Skeletal muscle satellite cell (primary cell): ENCODE results near the gene TP63.

Experiments
- H3K27me3 ChIP-seq: 2 replicates; pipeline ENCODE4 v1.7.0; 2013; ENCODE audit warnings: low read length; ENCODE audit not compliant: control insufficient read depth, insufficient read depth
- H3K36me3 ChIP-seq: 2 replicates; pipeline ENCODE4 v1.7.0; 2013; ENCODE audit warnings: mild to moderate bottlenecking, control low read depth, low read length; ENCODE audit not compliant: insufficient read depth
- H3K4me1 ChIP-seq: 2 replicates; pipeline ENCODE4 v1.7.0; 2013; ENCODE audit warnings: low read length; ENCODE audit not compliant: control insufficient read depth, insufficient read depth
- H3K4me2 ChIP-seq: 2 replicates; pipeline ENCODE4 v1.7.0; 2013; ENCODE audit warnings: mild to moderate bottlenecking, low read length
- H3K4me3 ChIP-seq: 2 replicates; pipeline ENCODE4 v1.7.0; 2013; ENCODE audit warnings: low read length
- H3K9ac ChIP-seq: 2 replicates; pipeline ENCODE4 v1.7.0; 2013; ENCODE audit warnings: mild to moderate bottlenecking, low read depth, low read length, moderate library complexity
- H3K9me3 ChIP-seq: replicated peaks from 2 replicates; pipeline ENCODE4 v1.7.0; 2013; ENCODE audit warnings: mild to moderate bottlenecking, control low read depth, low read length

TP63 gene

DNA sequence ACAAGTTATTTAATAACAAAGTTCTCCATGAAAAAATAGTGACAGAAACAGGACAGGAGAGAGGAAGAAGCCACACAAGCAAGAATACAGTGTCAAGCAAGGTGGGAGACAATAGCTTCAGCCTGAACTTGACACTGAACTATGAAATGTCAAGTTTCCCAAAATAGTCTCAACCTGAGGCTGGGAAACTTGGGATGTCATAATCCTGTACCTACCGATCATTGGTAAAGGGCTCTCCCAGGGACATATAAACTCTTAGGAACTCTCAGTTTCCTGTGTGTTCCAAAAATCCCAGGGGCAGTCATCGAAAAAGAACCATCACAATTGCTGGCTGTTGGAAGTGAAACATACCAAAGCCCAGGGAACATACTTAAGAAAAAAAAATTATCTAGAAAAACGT, 277.9 kb downstream of the TP63 start:
- Histone ChIP-seq H3K4me3 (no peak overlapping the region), H3K9ac (no peak overlapping the region), H3K9me3 (no peaks in the 10 kb centered on the region), H3K36me3 (no peaks in the 10 kb centered on the region), H3K27me3 (no peaks in the 10 kb centered on the region), H3K4me1 (peaks cover 15% of the 10 kb centered on the region), H3K4me2 (no peak overlapping the region)

DNA sequence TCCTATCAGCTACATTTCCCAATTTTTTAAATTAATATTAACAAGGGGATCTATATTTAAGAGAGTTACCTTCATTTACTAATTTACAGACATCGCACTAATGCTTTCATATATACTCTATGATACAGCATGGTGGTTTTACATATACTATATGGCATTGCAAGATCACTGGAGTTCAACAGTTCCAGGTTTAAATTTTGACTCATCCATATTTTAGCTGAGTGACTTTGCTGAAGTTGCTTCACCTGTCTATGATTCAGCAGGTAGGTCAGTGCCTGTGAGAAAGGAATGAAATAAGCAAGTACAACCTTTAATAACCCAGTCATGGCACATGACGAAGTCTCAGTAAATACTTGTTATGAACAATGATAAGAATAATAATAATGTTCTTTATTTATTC, 278.4 kb downstream of the TP63 start:
- Histone ChIP-seq H3K4me2 (no peak overlapping the region), H3K9me3 (no peaks in the 10 kb centered on the region), H3K4me1 (peaks cover 19% of the 10 kb centered on the region), H3K9ac (no peak overlapping the region), H3K27me3 (no peaks in the 10 kb centered on the region), H3K4me3 (no peak overlapping the region), H3K36me3 (no peaks in the 10 kb centered on the region)

DNA sequence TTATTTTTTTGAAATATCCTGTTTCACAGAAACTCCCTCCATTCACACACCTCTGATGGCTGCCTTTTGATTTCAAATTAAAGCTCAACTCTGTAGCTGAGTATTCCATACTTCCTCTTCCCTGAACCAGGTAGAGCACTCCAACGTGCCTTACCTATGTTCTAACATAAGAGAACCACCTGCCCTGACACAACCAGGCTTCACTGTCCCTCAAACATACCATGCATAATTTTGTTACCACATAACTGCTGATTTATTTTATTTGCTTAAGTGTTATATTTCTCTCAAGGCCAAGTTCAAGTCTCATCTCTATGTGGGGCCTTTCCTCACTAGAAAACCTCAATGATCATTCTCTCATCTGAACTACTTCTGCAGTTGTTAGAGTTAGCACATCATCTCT, 279.8 kb downstream of the TP63 start:
- no peaks in the 10 kb centered on the region for H3K27me3 ChIP-seq
- no peaks in the 10 kb centered on the region for H3K36me3 ChIP-seq
- H3K4me3 ChIP-seq, result no peak overlapping the region
- no peak overlapping the region for H3K9ac ChIP-seq
- peaks cover 26% of the 10 kb centered on the region for H3K4me1 ChIP-seq
- H3K4me2 ChIP-seq, result no peak overlapping the region
- H3K9me3 ChIP-seq, result no peaks in the 10 kb centered on the region

DNA sequence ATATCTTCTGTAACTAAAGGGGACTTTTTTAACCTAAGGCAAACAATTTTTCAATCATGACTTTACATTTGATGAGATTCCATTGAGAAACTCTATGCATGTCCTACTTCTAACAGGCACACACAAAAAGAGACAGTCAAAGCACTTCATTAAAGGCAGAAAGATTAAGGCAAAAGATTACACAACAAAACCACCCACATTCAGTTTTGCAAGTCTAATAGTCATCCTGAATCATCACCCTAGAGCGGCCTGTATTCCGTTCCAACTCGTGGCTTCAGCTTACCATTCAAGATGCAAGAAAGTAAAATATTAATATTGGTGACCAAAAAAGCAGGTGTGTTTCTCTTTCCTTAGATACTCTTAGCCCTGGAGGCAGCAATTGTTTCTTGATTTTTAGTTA, 283.6 kb downstream of the TP63 start:
- Histone ChIP-seq H3K4me3 (no peak overlapping the region), H3K9me3 (no peaks in the 10 kb centered on the region), H3K4me1 (peaks cover 21% of the 10 kb centered on the region), H3K36me3 (no peaks in the 10 kb centered on the region), H3K4me2 (peak overlapping the region; percentile 29), H3K9ac (no peak overlapping the region), H3K27me3 (no peaks in the 10 kb centered on the region)

DNA sequence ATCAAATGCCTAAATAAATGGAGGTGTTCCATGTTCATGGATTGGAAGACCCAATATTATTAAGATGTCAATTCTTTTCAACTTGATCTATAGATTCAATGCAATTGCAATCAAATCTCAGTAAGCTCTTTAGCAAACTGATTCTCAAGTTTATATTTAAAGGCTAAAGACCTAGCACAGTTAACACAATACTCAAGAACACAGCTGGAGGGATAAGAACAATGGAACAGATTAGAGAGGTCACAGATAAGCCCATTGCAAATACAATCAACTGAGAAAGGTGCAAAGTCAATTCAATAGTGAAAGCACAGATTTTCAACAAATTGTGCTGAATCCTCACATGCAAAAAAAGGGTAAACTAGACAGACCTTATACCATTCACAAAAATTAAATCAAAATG, 290.6 kb downstream of the TP63 start:
- Histone ChIP-seq H3K36me3 (no peaks in the 10 kb centered on the region), H3K9me3 (no peaks in the 10 kb centered on the region), H3K9ac (no peak overlapping the region), H3K4me2 (no peak overlapping the region), H3K4me3 (no peak overlapping the region), H3K4me1 (peaks cover 5% of the 10 kb centered on the region), H3K27me3 (no peaks in the 10 kb centered on the region)

DNA sequence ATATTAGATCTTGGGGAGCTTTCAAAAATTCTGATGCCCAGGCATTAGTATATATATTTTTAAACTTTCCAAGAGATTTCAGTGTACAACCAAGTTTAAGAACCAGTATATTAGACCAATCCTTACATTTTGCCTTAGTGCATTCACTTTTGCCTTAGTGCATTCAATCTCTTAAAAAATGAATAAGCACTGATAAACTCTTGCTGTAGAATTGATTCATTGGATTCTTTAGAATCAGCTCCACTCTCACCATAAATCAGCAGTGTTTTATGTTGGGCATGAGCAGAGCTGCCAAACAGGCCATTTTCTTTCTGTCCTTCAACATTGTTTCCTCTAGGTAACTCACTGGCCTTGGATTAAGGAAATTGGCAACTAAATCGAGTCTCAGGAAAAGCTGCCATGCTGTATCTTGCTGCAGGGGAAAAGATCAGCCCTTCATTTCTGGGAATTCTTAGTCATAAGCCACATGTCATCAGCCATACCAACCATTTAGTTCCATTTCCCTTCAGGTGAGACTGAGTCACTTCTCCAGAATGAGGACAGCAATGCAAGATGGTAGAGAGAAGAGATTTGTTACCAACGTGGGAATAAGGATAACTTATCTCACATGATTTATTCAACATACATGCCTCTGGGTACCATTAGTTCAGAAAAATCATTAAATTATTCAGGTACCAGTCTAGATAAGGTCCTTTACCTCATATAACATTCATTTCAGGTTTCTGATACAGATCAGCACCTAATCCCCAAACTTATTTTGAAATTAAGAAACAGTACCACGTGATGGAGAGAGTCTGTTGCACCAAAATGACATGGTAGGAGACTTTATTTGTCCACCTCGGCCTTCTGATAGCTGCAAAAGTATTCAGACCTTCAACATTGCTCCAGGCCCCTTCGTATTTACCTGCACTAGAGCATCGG, 297.0 kb downstream of the TP63 start:
- H3K36me3 ChIP-seq, result no peaks in the 10 kb centered on the region
- no peaks in the 10 kb centered on the region for H3K4me1 ChIP-seq
- no peak overlapping the region for H3K9ac ChIP-seq
- H3K4me2 ChIP-seq, result no peak overlapping the region
- H3K9me3 ChIP-seq, result no peaks in the 10 kb centered on the region
- H3K4me3 ChIP-seq, result no peak overlapping the region
- H3K27me3 ChIP-seq, result no peaks in the 10 kb centered on the region

DNA sequence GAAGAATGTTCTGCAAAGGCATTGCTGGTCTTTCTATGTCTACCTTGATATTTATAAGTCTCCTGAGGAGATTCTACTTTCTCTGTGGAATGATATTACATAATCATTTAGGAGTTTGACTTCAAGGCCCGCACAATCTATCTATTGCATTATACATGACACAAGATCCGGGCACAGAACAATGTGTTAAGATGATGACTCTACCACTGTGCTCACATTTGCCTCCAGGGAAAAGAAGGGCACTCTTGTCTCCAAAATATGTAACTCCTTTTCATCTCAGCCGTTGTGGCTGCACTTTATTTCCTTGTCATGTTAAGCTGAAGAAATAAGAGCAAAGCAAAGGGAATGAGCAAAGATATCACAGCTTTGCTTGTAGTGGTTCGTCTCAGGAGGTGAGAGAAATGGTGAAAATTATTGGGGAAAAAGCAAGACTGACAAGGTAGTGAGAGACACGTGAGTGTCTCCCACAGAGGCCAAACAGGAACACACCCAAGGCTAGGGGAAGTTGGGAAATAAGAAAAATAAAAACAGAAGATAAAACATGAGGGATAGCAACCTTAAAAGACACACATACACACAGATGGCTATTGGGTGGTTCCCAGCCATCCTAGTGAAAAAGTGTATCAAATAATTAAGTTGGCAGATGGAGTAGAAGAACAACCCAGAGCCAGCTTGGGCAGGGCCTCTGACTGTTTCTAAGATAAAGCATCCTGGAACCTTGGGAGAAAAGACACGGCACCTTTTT, 305.2 kb downstream of the TP63 start:
- H3K4me1 ChIP-seq, result peaks cover 15% of the 10 kb centered on the region
- H3K9ac ChIP-seq, result no peak overlapping the region

DNA sequence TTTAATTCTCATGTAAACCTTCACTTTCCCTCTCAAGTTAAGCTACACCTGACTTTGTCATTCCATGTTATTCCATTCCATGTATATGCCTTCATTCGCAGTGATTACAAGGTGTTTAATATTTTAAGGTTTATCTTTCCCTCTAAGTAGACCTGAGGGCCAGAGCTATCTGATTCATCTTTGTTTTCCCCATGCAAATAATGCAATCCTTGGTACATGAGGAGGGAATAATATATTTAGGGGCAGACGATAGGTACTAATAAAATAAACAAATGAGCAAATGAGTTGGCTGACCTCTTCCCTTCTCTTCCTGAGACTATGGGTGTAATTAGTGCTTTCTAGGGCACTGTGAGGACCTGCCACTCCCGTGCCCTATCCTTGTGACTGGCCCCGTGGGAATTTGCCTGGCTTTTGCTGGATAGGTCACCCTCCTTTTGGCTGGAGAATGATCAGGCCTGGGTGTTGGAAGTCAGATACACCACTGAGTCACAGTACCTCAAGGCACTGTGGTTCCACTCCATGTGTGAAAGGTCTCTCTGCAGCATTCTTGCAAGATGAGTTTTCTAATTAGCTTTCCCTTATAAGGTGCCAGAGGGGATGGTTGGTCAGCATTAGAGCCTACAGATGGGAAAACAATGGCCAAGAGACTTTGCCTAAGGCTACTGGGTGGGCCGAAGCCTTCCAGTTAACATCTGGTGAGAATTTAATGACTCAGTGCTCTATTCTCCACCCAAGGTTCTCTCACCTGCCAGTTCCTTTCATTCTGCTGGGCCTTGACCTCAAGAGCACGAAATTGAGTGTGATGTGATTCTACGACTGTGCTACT, 306.3 kb downstream of the TP63 start:
- H3K9ac ChIP-seq, result no peak overlapping the region
- H3K4me3 ChIP-seq, result no peak overlapping the region

More for the DNA sequence above, 305.2 kb downstream of the TP63 start:
- Histone ChIP-seq H3K9me3 (no peaks in the 10 kb centered on the region), H3K36me3 (no peaks in the 10 kb centered on the region), H3K4me2 (no peak overlapping the region), H3K4me3 (no peak overlapping the region), H3K27me3 (no peaks in the 10 kb centered on the region)

DNA sequence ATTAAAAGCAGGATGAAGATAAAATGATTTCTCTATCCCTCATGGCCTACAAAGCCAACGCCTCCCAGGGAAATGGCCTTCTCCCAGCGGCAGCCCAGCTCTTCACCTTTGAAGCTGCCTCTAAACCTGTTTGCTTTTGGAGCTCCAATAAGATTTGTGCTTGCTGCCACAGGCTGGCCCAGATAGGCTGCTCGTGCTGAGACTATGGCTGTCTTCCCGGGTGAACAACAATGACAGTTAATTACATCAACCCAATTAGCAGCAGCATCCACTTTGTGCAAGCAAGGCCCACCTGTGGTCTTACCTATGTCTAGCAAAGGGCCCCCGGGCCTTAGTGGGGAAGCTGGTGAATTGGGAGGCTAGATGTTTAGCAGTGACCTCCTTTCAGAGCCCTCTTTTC, 309.9 kb downstream of the TP63 start:
- Histone ChIP-seq H3K27me3 (no peaks in the 10 kb centered on the region), H3K4me1 (peaks cover 22% of the 10 kb centered on the region), H3K4me3 (no peak overlapping the region), H3K36me3 (no peaks in the 10 kb centered on the region), H3K9me3 (no peaks in the 10 kb centered on the region), H3K9ac (no peak overlapping the region), H3K4me2 (no peak overlapping the region)

More for the DNA sequence above, 306.3 kb downstream of the TP63 start:
- H3K9me3 ChIP-seq, result no peaks in the 10 kb centered on the region
- no peaks in the 10 kb centered on the region for H3K36me3 ChIP-seq
- H3K4me2 ChIP-seq, result peak overlapping the region; percentile 13
- no peaks in the 10 kb centered on the region for H3K27me3 ChIP-seq
- H3K4me1 ChIP-seq, result peaks cover 22% of the 10 kb centered on the region

DNA sequence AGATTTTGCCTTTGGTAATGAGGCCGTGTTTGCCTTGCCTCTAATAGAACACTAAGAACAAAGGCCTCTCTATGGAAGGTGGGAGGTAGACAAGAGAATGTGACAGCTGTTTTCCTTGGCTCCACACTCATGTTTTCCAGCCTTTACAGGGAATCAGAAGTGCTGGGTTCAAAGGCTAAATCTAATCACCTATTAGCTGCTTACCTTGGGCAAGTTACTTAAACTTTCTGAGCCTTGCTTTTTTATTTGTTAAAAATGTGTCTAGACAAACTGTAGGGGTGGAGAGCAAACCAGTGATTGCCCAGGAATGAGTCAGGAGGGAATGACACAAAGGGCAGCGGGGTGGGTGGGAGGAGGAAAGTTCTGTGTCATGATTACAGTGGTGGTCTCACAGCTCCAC, 310.5 kb downstream of the TP63 start:
- Histone ChIP-seq H3K9me3 (no peaks in the 10 kb centered on the region), H3K4me2 (no peak overlapping the region), H3K27me3 (no peaks in the 10 kb centered on the region), H3K9ac (no peak overlapping the region), H3K4me1 (peaks cover 22% of the 10 kb centered on the region), H3K36me3 (no peaks in the 10 kb centered on the region), H3K4me3 (no peak overlapping the region)

DNA sequence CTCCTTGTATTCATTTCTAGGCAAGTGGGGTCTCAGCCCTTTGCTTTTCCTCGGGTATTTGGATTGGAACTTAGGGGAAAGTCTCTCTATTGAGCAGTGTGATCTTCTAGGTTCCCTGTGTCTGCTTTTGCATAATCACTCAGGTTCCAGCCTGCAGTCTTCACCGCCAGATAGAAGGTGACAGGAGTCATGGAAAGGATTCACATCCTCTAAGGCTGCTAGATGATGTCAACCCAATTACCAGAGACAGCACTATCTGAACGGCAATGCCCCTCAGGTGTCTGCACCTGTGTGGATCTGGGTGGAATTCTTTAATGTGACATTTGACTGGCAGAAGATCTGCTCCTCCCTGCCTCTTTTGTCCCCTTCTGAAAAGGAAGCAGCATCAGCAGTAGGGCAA, 311.8 kb downstream of the TP63 start:
- peaks cover 12% of the 10 kb centered on the region for H3K4me1 ChIP-seq
- no peaks in the 10 kb centered on the region for H3K27me3 ChIP-seq
- H3K4me2 ChIP-seq, result no peak overlapping the region
- no peak overlapping the region for H3K9ac ChIP-seq
- no peaks in the 10 kb centered on the region for H3K9me3 ChIP-seq
- H3K36me3 ChIP-seq, result no peaks in the 10 kb centered on the region
- no peak overlapping the region for H3K4me3 ChIP-seq
